Brain pericyte (primary cell): ENCODE data around the gene TRIM67.
"Not testable (repeated sequence)": the region's sequence is repeated elsewhere in the genome, so short reads cannot be mapped to it uniquely, and the experiment has no call there.

Experiments used
- DNase-seq: peaks from one replicate; pipeline ENCODE4 v3.0.0-alpha.2; 2012; ENCODE audit warnings: low read depth, low spot score

The TRIM67 gene

GRCh38 chr1:231203259-231204057, 41.6 kb downstream of the TRIM67 start:
- no peak for DNase-seq

- no peak for DNase-seq
Observed at GRCh38 chr1:231206856-231207255, 45.0 kb downstream of the TRIM67 start.

DNA sequence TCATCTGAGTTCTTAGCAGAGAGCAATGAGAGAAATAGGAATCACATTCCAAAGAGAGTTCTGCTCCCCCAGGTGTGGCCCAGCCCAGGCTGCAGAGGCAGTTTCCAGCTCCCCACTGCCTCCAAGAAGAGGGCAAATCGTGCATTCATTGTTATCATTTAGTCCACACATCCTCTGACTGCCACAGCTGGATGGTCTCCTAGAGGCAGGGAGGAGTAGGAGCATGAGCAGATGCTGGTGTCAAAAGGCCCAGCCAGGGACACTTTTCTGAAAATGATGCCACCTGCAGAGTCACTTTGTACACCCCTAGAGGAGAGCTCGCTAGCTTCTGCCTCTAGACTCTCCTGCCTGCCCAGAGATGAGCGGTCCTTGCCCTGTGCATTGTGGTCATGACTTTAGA, 45.6 kb downstream of the TRIM67 start:
- DNase-seq = no peak

DNA sequence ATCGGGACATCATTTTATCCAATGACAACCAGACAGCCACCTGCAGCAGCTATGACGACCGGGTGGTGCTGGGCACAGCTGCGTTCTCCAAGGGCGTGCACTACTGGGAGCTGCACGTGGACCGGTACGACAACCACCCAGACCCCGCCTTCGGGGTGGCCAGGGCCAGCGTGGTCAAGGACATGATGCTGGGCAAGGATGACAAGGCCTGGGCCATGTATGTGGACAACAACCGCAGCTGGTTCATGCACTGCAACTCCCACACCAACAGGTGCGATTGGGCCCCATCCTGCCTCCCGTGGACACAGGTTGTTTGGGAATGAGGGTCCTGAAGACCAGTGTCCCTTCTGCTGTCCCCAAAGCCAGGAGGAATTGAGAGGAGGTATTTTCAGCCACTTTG, 47.1 kb downstream of the TRIM67 start:
- no peak for DNase-seq

DNA sequence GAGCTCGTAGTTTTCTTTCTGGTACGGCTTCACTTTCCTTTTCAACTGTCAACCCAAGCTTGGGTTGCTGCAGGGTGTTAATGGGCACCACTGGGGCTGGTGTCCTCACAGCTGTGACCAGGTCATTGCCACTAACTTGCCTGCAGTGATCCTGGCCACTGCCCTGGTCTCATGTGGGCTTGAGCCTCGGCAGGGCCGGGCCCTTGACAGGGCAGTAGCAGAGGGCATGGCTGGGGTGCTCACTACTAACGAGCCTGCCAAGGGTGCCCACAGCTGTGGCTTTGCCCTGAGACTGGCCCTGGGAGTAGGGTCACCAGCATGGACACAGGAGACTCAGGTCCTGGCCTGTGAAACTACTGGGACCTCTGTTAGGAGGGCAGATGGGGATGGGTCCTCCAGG, 47.7 kb downstream of the TRIM67 start:
- DNase-seq = no peak

DNA sequence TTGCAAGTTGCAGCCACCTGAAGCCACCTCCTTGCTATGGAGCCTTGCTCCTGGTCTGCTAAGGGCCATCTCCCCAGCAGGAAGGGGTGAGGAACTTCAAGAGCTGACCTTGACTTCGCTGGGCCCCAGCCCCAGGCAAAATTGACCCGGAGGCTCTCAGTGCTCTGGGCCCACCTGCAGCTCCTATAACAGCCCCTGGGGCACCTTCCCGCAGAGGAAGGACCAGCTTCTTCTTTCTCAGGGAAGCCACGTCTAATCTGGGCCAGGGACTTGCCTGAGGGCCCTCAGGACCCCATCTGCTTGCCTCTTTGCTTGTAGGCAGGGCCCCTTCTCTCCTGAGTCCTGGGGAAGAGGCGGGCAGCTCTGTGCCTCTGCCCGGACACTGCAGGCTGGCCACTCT, 48.3 kb downstream of the TRIM67 start:
- DNase-seq = no peak

DNA sequence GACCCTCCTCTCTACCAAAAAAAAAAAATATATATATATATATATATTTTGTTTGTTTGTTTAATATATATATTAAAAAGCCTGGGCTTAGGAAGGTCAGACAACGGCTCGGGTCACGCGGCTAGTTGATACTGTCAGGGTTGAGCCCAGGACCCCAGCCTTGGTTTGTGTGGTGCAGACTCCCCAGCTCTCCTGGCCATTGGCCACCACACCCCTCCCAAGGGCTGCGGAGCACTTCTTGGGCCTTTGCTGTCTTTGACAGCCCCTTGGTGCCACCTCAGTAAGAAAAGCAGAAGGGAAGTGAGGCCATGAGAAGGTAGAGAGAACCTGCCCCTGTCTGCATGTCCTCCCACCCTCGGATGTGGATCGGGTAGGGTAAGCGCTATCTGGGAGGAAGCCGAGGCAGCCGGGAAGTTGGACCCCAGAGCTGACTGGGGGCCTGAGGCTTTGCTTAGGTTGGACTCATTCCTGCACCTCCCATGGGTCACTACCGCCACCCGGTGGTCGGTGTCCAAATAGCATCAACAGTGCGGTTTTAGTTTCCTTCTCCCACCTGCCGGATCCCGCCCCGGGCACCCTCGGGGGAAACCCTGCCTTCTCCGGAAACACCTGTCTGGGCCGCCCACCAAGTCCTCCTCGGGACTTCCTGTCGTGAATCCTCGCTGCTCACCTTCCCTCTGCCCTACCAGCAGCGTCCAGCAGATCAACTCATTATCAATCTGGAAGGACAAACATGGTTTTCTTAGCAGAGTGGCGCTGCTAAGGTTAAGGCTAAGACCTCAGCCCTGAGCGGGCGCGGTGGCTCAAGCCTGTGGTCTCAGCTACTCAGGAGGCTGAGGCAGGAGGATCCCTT, 49.4 kb downstream of the TRIM67 start:
- peak; percentile 8 for DNase-seq

GRCh38 chr1:231212301-231212700, 50.4 kb downstream of the TRIM67 start:
- not testable (repeated sequence) for DNase-seq

- no peak for DNase-seq
Observed at GRCh38 chr1:231213831-231214573, 52.1 kb downstream of the TRIM67 start.

DNA sequence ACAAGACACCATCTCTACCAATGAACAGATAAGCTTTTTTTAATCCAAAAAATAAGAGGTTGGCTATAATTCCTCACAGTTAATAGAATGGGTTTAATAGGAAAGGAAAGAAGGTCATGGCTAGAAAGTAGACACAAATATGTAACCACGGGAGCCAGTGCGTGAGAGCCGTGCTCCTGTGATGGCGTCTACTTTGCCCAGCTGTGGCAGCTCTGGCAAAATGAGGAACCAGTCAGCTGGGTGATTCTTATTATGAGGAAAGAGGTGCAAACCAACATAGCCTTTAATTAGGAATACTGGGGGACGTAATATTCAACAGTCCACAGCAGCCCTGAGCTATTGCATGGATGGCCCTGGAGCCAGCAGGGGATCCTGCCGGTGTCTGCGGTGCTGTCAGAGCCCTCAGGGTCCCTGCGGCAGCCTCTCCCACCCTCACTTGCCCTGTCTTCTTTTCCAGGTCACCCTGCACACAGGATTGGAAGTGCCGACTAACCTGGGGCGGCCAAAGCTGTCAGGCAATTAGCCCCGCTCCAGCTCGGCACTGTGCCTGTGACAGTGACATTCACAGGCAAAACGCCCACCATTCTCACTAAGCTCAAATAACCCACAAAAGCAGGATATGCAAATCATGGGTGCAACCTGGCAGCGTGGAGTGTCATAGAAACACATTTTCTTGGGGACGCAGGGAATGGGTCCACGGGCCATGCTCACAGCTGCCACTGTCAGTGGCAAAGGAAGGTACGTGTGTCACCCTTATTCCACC, 53.2 kb downstream of the TRIM67 start:
- DNase-seq = no peak

DNA sequence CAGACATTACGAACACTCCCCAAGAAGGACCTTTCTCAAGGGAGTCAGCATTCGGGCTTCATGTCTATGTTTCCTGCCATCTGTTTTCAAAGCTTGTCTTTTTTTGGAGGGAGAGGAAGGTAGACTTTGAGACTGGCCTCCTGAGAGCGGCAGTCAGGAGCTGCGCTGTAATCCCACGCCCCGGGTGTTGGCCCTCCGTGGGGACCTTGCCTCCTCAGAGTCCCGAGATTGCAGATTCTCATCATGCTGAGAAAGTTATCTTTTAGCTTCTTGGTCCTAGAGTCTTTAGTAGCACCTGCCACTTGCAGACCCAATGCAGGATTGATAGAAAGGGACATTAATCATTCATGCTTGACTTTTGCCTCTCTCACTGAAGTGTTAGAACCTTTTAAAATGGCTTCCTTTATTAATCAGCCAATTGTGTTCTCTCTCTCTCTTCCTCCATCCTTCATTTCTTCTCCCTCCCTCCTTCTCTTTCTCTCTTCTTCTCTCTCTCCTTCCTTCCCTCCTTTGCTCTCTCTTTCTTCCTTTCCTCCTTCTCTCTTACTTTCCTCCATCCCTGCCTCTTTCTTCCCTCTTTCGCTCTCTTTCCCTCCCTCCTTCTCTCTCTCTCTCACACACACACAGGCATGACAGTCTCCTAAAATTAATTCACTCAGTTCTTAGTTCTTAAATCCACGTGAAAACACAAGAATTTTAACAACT, 54.0 kb downstream of the TRIM67 start:
- DNase-seq = no peak

DNA sequence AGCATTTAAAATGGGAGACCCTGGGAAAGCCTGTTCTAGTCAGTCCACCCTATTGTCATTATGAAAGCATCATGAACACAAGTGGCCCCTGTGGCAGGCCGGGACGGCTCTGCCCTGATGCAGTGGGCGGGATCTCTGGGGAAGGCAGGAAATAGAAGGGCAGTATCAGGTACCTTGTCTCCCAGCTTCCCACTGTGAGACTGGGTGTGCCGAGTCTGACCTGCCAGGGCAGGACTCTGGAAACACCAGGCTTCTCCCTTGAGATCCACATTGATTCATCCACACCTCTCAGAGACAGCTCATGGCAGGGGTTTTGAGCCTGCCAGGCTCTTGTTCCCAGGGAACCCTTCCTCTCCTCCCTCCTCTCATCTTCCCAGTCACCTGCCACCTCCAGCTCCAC, 54.6 kb downstream of the TRIM67 start:
- no peak for DNase-seq

GRCh38 chr1:231217056-231217455, 55.2 kb downstream of the TRIM67 start:
- no peak for DNase-seq

DNA sequence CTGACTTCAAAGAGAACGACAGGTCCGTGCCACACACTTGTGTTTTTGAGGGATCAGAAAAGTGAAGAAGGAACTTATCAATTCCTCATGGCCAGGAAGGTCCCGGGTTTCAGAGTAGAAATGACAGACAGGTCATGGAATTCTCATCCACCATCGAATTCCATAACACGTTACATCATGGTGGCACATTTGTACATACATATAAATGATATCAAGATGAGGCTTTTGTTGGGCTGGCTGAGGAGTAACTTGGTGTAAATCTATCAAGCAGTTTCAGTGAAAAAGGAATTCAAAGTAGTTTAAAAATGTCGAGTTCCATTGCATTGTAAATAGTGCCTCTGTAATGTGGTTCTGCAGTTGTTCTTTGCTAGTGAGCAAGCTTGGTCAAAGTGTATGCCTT, 56.2 kb downstream of the TRIM67 start:
- no peak for DNase-seq

GRCh38 chr1:231219422-231220401, 57.9 kb downstream of the TRIM67 start:
- no peak for DNase-seq

DNA sequence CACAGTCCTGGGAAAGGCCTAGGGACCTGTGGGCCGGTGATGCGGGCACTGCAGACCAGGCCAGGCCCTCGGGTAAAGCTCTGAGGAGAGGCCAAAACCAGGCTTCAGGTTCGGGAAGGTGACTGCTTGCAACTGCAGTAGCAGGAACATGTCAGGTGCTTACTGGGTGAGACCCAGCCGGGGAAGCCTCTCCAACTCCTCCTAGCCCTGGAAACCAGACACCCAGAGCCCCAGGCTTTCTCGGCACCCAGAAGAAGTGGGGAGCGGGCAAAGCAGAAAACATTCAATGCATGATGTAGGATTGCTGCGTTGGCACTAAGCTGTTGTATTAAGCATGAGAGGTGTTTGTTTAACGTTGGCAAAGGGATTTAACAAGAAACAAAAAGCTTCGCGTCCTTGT, 58.9 kb downstream of the TRIM67 start:
- DNase-seq = no peak

- DNase-seq = no peak
Observed at GRCh38 chr1:231226156-231226555, 64.3 kb downstream of the TRIM67 start.

DNA sequence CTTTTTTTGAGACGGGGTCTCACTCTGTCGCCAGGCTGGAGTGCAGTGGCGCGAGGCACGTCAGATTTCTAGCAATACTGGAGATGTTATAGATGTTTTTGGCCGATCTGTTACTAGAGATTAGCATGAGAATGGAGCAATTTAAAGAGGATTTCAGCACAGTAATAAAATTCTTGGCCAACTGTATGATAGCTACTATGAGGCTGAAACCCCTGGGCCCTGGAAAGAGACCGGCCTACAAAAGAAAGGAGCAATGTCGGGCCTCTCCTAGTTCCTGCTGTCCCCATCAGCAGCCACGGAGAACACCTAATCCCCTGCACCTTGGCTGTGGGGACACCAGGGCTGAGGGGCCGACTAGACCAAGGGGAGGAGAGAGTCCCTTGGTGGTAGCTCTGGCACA, 69.7 kb downstream of the TRIM67 start:
- no peak for DNase-seq

GRCh38 chr1:231232870-231233734, 71.2 kb downstream of the TRIM67 start:
- no peak for DNase-seq
